IMR-90 (cell line): ENCODE data around the gene COL5A1. TPM values are rescaled to one million over a fixed set of nuclear protein-coding genes. Genes with fewer than 3 reads are reported as not detected.

Experiments
- ATAC-seq: fragments of 200-7000 bp; cut with Tn5 transposase; 2 replicates; pipeline ENCODE4 v1.9.1; 2020; ENCODE audit warnings: low read depth, mild to moderate bottlenecking, moderate library complexity
- BruUV-seq: library from RNA; stranded (reverse); fragments of 400-500 nt; replicated peaks from 2 replicates; lab custom pipeline; 2021; lab: Mats Ljungman, UMichigan
- CTCF ChIA-PET: fragments of 300-600 bp; formaldehyde crosslinking; extraction: SDS; loops from one replicate; lab custom pipeline; 2021; ENCODE audit warnings: antibody characterized with exemption; lab: Yijun Ruan, JAX
- POLR2A ChIA-PET: fragments of 300-600 bp; sonication (Branson Sonifier 250); formaldehyde crosslinking; loops from one replicate; lab custom pipeline; 2022; ENCODE audit warnings: antibody characterized with exemption; ENCODE audit not compliant: unreplicated experiment; lab: Charles Lee
- DNase-seq: peaks from one replicate; pipeline ENCODE4 v3.0.0; 2013
- H2AFZ ChIP-seq: replicated peaks from 2 replicates; pipeline ENCODE3; 2013; ENCODE audit warnings: low read length, mild to moderate bottlenecking; ENCODE audit not compliant: poor library complexity
- H2AK5ac ChIP-seq: 2 replicates; pipeline ENCODE4 v1.6.1; 2013; ENCODE audit warnings: low read depth, low read length, inconsistent platforms
- H2AK9ac ChIP-seq: replicated peaks from 2 replicates; pipeline ENCODE3; 2013; ENCODE audit warnings: mild to moderate bottlenecking, low read depth, low read length, moderate library complexity; ENCODE audit not compliant: poor library complexity
- H2BK120ac ChIP-seq: 2 replicates; pipeline ENCODE4 v1.6.1; 2013; ENCODE audit warnings: low read depth, low read length, inconsistent platforms
- H2BK15ac ChIP-seq: 3 replicates; pipeline ENCODE4 v1.6.1; 2013; ENCODE audit warnings: low read depth, low read length, inconsistent platforms
- H2BK20ac ChIP-seq: 2 replicates; pipeline ENCODE4 v1.6.1; 2013; ENCODE audit warnings: low read depth, mild to moderate bottlenecking, inconsistent platforms, low read length, moderate library complexity
- H2BK5ac ChIP-seq: 2 replicates; pipeline ENCODE4 v1.6.1; 2013; ENCODE audit warnings: mild to moderate bottlenecking, low read depth, low read length, inconsistent platforms; ENCODE audit not compliant: poor library complexity, severe bottlenecking
- H3K14ac ChIP-seq: replicated peaks from 2 replicates; pipeline ENCODE4 v1.6.1; 2013; ENCODE audit warnings: low read depth, low read length, inconsistent platforms
- H3K18ac ChIP-seq: 2 replicates; pipeline ENCODE4 v1.6.1; 2013; ENCODE audit warnings: low read depth, low read length, control low read depth
- H3K23ac ChIP-seq: 2 replicates; pipeline ENCODE4 v1.6.1; 2013; ENCODE audit warnings: low read depth, low read length, inconsistent platforms
- H3K27ac ChIP-seq: 2 replicates; pipeline ENCODE4 v1.5.1; 2013; ENCODE audit warnings: mild to moderate bottlenecking, control low read depth, low read length; ENCODE audit not compliant: insufficient read depth
- H3K27me3 ChIP-seq: 2 replicates; pipeline ENCODE4 v1.6.1; 2013; ENCODE audit warnings: low read length; ENCODE audit not compliant: control insufficient read depth, insufficient read depth
- H3K36me3 ChIP-seq: 2 replicates; pipeline ENCODE4 v1.6.1; 2013; ENCODE audit warnings: low read length, mixed read lengths; ENCODE audit not compliant: control insufficient read depth, insufficient read depth
- H3K4ac ChIP-seq: 2 replicates; pipeline ENCODE4 v1.6.1; 2013; ENCODE audit warnings: low read depth, low read length, inconsistent platforms
- H3K4me1 ChIP-seq: 2 replicates; pipeline ENCODE4 v1.6.1; 2013; ENCODE audit warnings: low read length, mixed read lengths; ENCODE audit not compliant: control insufficient read depth, insufficient read depth
- H3K4me2 ChIP-seq: 2 replicates; pipeline ENCODE4 v1.6.1; 2013; ENCODE audit warnings: low read depth, mild to moderate bottlenecking, control low read depth, low read length, moderate library complexity
- H3K4me3 ChIP-seq: 2 replicates; pipeline ENCODE4 v1.5.1; 2013; ENCODE audit warnings: low read depth, mild to moderate bottlenecking, control low read depth, low read length, moderate library complexity; ENCODE audit not compliant: insufficient read depth
- H3K56ac ChIP-seq: 2 replicates; pipeline ENCODE4 v1.6.1; 2013; ENCODE audit warnings: low read length, inconsistent platforms; ENCODE audit not compliant: insufficient read depth; ENCODE audit errors: extremely low read depth
- H3K79me1 ChIP-seq, 2 experiments: 2 replicates each; pipeline ENCODE4 v1.6.1; 2013; ENCODE audit warnings: low read length in 2 of 2, inconsistent platforms in 1 of 2, low read depth in 1 of 2
- H3K9ac ChIP-seq: 2 replicates; pipeline ENCODE4 v1.6.1; 2013; ENCODE audit warnings: low read depth, low read length, control low read depth
- H3K9me1 ChIP-seq: 2 replicates; pipeline ENCODE4 v1.6.1; 2013; ENCODE audit warnings: low read length, inconsistent platforms; ENCODE audit not compliant: insufficient read depth
- H3K9me3 ChIP-seq: 2 replicates; pipeline ENCODE4 v1.6.1; 2013; ENCODE audit warnings: low read length; ENCODE audit not compliant: control insufficient read depth, insufficient read depth
- H4K20me1 ChIP-seq: 2 replicates; pipeline ENCODE4 v1.6.1; 2013; ENCODE audit warnings: low read length, inconsistent platforms; ENCODE audit not compliant: insufficient read depth
- H4K5ac ChIP-seq: 2 replicates; pipeline ENCODE4 v1.6.1; 2013; ENCODE audit warnings: mild to moderate bottlenecking, low read depth, low read length, control low read depth
- H4K8ac ChIP-seq, 2 experiments: 2 replicates each; pipeline ENCODE4 v1.6.1; 2013; ENCODE audit warnings: low read depth in 2 of 2, low read length in 2 of 2, control low read depth in 1 of 2, inconsistent platforms in 1 of 2
- H4K91ac ChIP-seq: 2 replicates; pipeline ENCODE4 v1.6.1; 2013; ENCODE audit warnings: low read depth, low read length, inconsistent platforms; ENCODE audit not compliant: insufficient read depth
- CEBPB ChIP-seq: IDR thresholded peaks from 2 replicates; pipeline ENCODE4 v1.6.1; 2012; ENCODE audit warnings: low read depth, low read length, improper control_type of control experiment
- MAZ ChIP-seq: IDR thresholded peaks from 2 replicates; pipeline ENCODE4 v1.6.1; 2012; ENCODE audit warnings: low read depth, mild to moderate bottlenecking, low read length, improper control_type of control experiment, moderate library complexity, borderline replicate concordance
- MXI1 ChIP-seq: IDR thresholded peaks from 2 replicates; pipeline ENCODE4 v1.6.1; 2012; ENCODE audit warnings: low read depth, mild to moderate bottlenecking, low read length, moderate library complexity, borderline replicate concordance
- RFX5 ChIP-seq: IDR thresholded peaks from 2 replicates; pipeline ENCODE4 v1.8.0; 2012; ENCODE audit warnings: low read depth, mild to moderate bottlenecking, low read length, moderate library complexity
- WGBS, 2 experiments: methylation state at CpG; one replicate each; pipeline versions ENCODE4 v1.1.5 to v1.1.7; 2013; ENCODE audit warnings: missing lambda C conversion rate in 2 of 2; ENCODE audit not compliant: insufficient read length in 1 of 2; ENCODE audit errors: extremely low coverage in 2 of 2; 5-methylcytosine and 5-hydroxymethylcytosine counted together
- dilution Hi-C: fragments of 300-500 bp; cut with HindIII; formaldehyde crosslinking; loops from one replicate; pipeline ENCODE4 v1.14.3; 2018; ENCODE audit warnings: low sequenced_read_pairs; ENCODE audit not compliant: unreplicated experiment
- in situ Hi-C: fragments of 300-500 bp; cut with MboI; formaldehyde crosslinking; loops from 3 replicates; pipeline ENCODE4 v1.14.3; 2019; ENCODE audit warnings: low sequenced_read_pairs, inconsistent platforms, mixed read lengths
- intact Hi-C: fragments of 100-400 bp; cut with micrococcal nuclease; formaldehyde crosslinking; loops from 2 replicates; pipeline ENCODE4 v1.10.0; 2022
- polyA plus RNA-seq, 3 experiments: library from polyadenylated mRNA; depleted of rRNA; stranded (reverse); fragments of >200 nt; gene quantifications; 2 replicates each; pipeline ENCODE4 v1.2.3, GENCODE V29; 2012; ENCODE audit warnings: low replicate concordance in 1 of 3
- total RNA-seq: library from RNA; depleted of rRNA; stranded (reverse); fragments of >200 nt; gene quantifications from 2 replicates; pipeline ENCODE4 v1.2.3, GENCODE V29; 2012
- TF ChIP-seq, protein P1 (sequence below): fragments of 150-350 bp; IDR thresholded peaks from 2 replicates; pipeline ENCODE4 v1.6.1; 2016; ENCODE audit warnings: low read depth, mild to moderate bottlenecking, low read length, moderate library complexity, borderline replicate concordance

The COL5A1 gene
- total and polyA plus RNA-seq, 2 of the 4 experiments (the other 2 are of a cell fraction) = 19.2 to 173 TPM

DNA sequence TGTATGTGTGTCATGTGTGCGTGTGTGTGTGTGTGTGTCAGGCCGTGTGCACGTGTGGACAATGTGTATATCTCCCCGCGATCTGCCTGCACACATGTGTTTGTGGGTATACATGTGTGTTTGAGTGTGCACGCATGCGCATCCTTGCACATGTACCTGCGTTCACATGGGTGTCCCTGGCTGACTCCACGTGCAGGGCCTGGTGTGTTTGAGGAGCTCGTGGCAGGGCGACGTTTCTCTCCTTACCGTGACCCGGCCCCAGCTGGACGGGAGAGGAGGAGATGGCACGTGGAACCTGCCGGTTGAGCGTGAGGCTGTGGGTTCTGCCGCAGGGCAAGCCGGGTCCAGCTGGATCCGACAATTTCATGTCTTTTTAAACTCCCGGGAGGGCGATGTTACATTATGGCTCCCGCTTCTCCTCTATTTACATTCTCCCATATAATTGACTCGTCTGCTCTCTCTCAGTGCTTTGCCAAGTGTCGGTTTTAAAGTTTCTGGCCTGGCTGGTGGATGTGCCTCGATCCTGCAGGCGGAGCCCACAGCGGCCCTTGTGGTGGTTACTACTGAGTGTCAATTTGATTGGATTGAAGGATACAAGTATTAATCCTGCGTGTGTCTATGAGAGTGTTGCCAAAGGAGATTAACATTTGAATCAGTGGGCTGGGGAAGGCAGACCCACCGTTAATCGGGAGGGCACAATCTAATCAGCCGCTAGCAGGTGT lies 5.9 kb downstream of the COL5A1 start:
- Histone ChIP-seq H3K79me1 (peaks cover 0 to 74% of the 10 kb centered on the region in 2 experiments; a peak in 3 of 4 replicates), H2BK15ac (no peak overlapping the region), H4K5ac (no peak overlapping the region), H3K27ac (no peak overlapping the region), H2BK5ac (no peak overlapping the region), H3K9ac (no peak overlapping the region), H3K56ac (no peak overlapping the region), H2AK9ac (no peak overlapping the region), H3K36me3 (peaks cover 41% of the 10 kb centered on the region), H3K9me3 (no peaks in the 10 kb centered on the region), H3K14ac (no peak overlapping the region; the same call in 1 of the 2 replicates), H3K4me2 (no peak overlapping the region; the same call in 1 of the 2 replicates), H2BK20ac (no peak overlapping the region), H3K4me3 (no peak overlapping the region), H3K4me1 (peaks cover 35% of the 10 kb centered on the region), H3K4ac (no peak overlapping the region), H2AK5ac (0 out of 2 replicates have a peak overlapping the region, but pooled peaks have one; percentile 24), H3K27me3 (no peaks in the 10 kb centered on the region), H2BK120ac (no peak overlapping the region), H3K18ac (no peak overlapping the region), H4K20me1 (peaks cover 89% of the 10 kb centered on the region), H4K8ac (no peak overlapping the region), H4K91ac (no peak overlapping the region), H3K23ac (peak overlapping the region; percentile 39), H3K9me1 (peaks cover 47% of the 10 kb centered on the region), H2AFZ (peak overlapping the region; percentile 34)
- CTCF ChIA-PET = no interaction called here
- 83% methylated on average over 15 of the region's 33 CpGs; no CpG with 5 or more reads in 1 of the 2 experiments for WGBS, 2 experiments
- POLR2A ChIA-PET = no interaction called here
- DNase-seq = no peak
- ATAC-seq = no peak
- TF ChIP-seq, protein P1, sequence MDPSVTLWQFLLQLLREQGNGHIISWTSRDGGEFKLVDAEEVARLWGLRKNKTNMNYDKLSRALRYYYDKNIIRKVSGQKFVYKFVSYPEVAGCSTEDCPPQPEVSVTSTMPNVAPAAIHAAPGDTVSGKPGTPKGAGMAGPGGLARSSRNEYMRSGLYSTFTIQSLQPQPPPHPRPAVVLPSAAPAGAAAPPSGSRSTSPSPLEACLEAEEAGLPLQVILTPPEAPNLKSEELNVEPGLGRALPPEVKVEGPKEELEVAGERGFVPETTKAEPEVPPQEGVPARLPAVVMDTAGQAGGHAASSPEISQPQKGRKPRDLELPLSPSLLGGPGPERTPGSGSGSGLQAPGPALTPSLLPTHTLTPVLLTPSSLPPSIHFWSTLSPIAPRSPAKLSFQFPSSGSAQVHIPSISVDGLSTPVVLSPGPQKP = no peak
- TF ChIP-seq MXI1 (no peak), MAZ (no peak), CEBPB (no peak), RFX5 (no peak)
- dilution Hi-C loops = no loop called here
- no TSS peak for BruUV-seq
- intact Hi-C loops = loop anchor here (10.0 kb wide), 2 partner anchors 87 to 483 kb away; partner anchors contain the start of gene RNU6ATAC
- in situ Hi-C loops = no loop called here
